H1 (cell line): ENCODE results near the gene NME4. TPM values are rescaled to one million over a fixed set of nuclear protein-coding genes. Genes with fewer than 3 reads are reported as not detected.

Experiments
- CTCF ChIA-PET: fragments of 300-600 bp; sonication (Branson Sonifier 250); formaldehyde crosslinking; loops from one replicate; lab custom pipeline; 2021; ENCODE audit not compliant: partially characterized antibody; lab: Charles Lee
- POLR2A ChIA-PET: fragments of 300-600 bp; sonication (Branson Sonifier 250); formaldehyde crosslinking; loops from one replicate; lab custom pipeline; 2021; ENCODE audit warnings: inconsistent platforms; ENCODE audit not compliant: partially characterized antibody; lab: Charles Lee
- DNase-seq, 2 experiments: peaks; one replicate each; pipeline versions ENCODE4 v3.0.0 to v3.0.0-alpha.2; 2010 to 2022; ENCODE audit warnings: low spot score in 2 of 2, low read depth in 1 of 2, mixed read lengths in 1 of 2
- FAIRE-seq: peaks from 2 replicates; lab custom pipeline; 2011; peaks lifted over from hg19 to GRCh38; lab: Jason Lieb, UNC
- H2AFZ ChIP-seq: 2 replicates; pipeline ENCODE4 v1.8.1; 2012; ENCODE audit warnings: low read length, inconsistent platforms
- H2AK5ac ChIP-seq: 2 replicates; pipeline ENCODE4 v1.6.1; 2013; ENCODE audit warnings: low read depth, low read length
- H2BK120ac ChIP-seq: replicated peaks from 2 replicates; pipeline ENCODE3; 2013; ENCODE audit warnings: low read depth, low read length, inconsistent platforms
- H2BK12ac ChIP-seq: 2 replicates; pipeline ENCODE4 v1.6.1; 2013; ENCODE audit warnings: low read depth, low read length
- H2BK15ac ChIP-seq: 2 replicates; pipeline ENCODE4 v1.6.1; 2013; ENCODE audit warnings: low read length
- H2BK20ac ChIP-seq: 2 replicates; pipeline ENCODE4 v1.6.1; 2013; ENCODE audit warnings: low read length
- H2BK5ac ChIP-seq: 2 replicates; pipeline ENCODE4 v1.6.1; 2013; ENCODE audit warnings: low read depth, low read length
- H3K14ac ChIP-seq: 2 replicates; pipeline ENCODE4 v1.6.1; 2013; ENCODE audit warnings: inconsistent platforms; ENCODE audit not compliant: insufficient read length
- H3K18ac ChIP-seq: 2 replicates; pipeline ENCODE4 v1.6.1; 2013; ENCODE audit warnings: low read length; ENCODE audit errors: extremely low read depth
- H3K23ac ChIP-seq: 2 replicates; pipeline ENCODE4 v1.6.1; 2013; ENCODE audit warnings: inconsistent platforms; ENCODE audit not compliant: insufficient read length
- H3K23me2 ChIP-seq: 2 replicates; pipeline ENCODE4 v1.6.1; 2013; ENCODE audit warnings: low read depth, low read length
- H3K27ac ChIP-seq: 2 replicates; pipeline ENCODE4 v1.6.1; 2011; ENCODE audit warnings: low read depth, low read length, inconsistent platforms
- H3K27me3 ChIP-seq, 4 experiments: replicated peaks in 1 of 4; 1 replicate in 1 of 4; 2 replicates in 3 of 4; pipeline versions ENCODE4 v1.6.1 to v1.8.1; 2011 to 2013; ENCODE audit warnings: low read length in 3 of 4, mild to moderate bottlenecking in 3 of 4, inconsistent platforms in 2 of 4, mixed read lengths in 2 of 4, moderate library complexity in 1 of 4; ENCODE audit not compliant: control insufficient read depth in 3 of 4, insufficient read depth in 3 of 4; ENCODE audit errors: extremely low read depth in 1 of 4
- H3K36me3 ChIP-seq, 4 experiments: 2 replicates each; pipeline versions ENCODE4 v1.6.1 to v1.8.1; 2011 to 2013; ENCODE audit warnings: mild to moderate bottlenecking in 4 of 4, low read length in 3 of 4, moderate library complexity in 2 of 4, control low read depth in 1 of 4, inconsistent platforms in 1 of 4; ENCODE audit not compliant: insufficient read depth in 4 of 4, control insufficient read depth in 2 of 4
- H3K4ac ChIP-seq: replicated peaks from 2 replicates; pipeline ENCODE3; 2013; ENCODE audit warnings: low read length, low read depth, mixed read lengths, inconsistent platforms; ENCODE audit not compliant: insufficient read length
- H3K4me1 ChIP-seq, 4 experiments: replicated peaks in 1 of 4; 1 replicate in 1 of 4; 2 replicates in 3 of 4; pipeline versions ENCODE4 v1.6.1 to v1.8.1; 2011 to 2013; ENCODE audit warnings: low read length in 3 of 4, inconsistent platforms in 2 of 4, mixed read lengths in 1 of 4; ENCODE audit not compliant: insufficient read depth in 4 of 4, control insufficient read depth in 3 of 4
- H3K4me2 ChIP-seq, 2 experiments: 2 replicates each; pipeline versions ENCODE4 v1.6.1 to v1.8.1; 2011 to 2013; ENCODE audit warnings: low read depth in 2 of 2, low read length in 2 of 2, control low read depth in 1 of 2, inconsistent platforms in 1 of 2, mild to moderate bottlenecking in 1 of 2; ENCODE audit not compliant: insufficient read depth in 1 of 2
- H3K4me3 ChIP-seq, 4 experiments: fragments of 200-600, 300-600 bp in 1 of 4; sonication (generic), shearing (Covaris generic), sonication (Bioruptor Twin) in 1 of 4; 2 replicates each; pipeline versions ENCODE4 v1.5.1 to v1.8.1; 2011 to 2016; ENCODE audit warnings: low read length in 4 of 4, low read depth in 3 of 4, control low read depth in 2 of 4, inconsistent platforms in 2 of 4, mild to moderate bottlenecking in 2 of 4, mixed read lengths in 1 of 4, moderate library complexity in 1 of 4; ENCODE audit not compliant: insufficient read depth in 2 of 4; ENCODE audit errors: extremely low read depth in 1 of 4
- H3K56ac ChIP-seq: replicated peaks from 2 replicates; pipeline ENCODE3; 2013; ENCODE audit warnings: low read depth, mild to moderate bottlenecking, mixed read lengths, low read length, inconsistent platforms; ENCODE audit not compliant: insufficient read length
- H3K79me1 ChIP-seq: 2 replicates; pipeline ENCODE4 v1.6.1; 2013; ENCODE audit warnings: low read depth, low read length, control low read depth
- H3K79me2 ChIP-seq, 2 experiments: 2 replicates each; pipeline versions ENCODE4 v1.6.1 to v1.8.1; 2012 to 2013; ENCODE audit warnings: low read length in 2 of 2, mild to moderate bottlenecking in 2 of 2, inconsistent platforms in 1 of 2; ENCODE audit not compliant: insufficient read depth in 2 of 2, control insufficient read depth in 1 of 2
- H3K9ac ChIP-seq, 4 experiments: replicated peaks in 1 of 4; 1 replicate in 1 of 4; 2 replicates in 3 of 4; pipeline versions ENCODE4 v1.6.1 to v1.8.1; 2011 to 2013; ENCODE audit warnings: low read depth in 3 of 4, low read length in 3 of 4, control low read depth in 2 of 4, mild to moderate bottlenecking in 2 of 4, moderate library complexity in 2 of 4, inconsistent platforms in 1 of 4; ENCODE audit errors: extremely low read depth in 1 of 4
- H3K9me3 ChIP-seq, 2 experiments: 2 replicates each; pipeline versions ENCODE4 v1.6.1 to v1.8.1; 2012 to 2013; ENCODE audit warnings: mild to moderate bottlenecking in 2 of 2, moderate library complexity in 2 of 2, control low read depth in 1 of 2, inconsistent platforms in 1 of 2, low read depth in 1 of 2, low read length in 1 of 2, mixed read lengths in 1 of 2; ENCODE audit not compliant: insufficient read depth in 2 of 2
- H4K20me1 ChIP-seq, 2 experiments: replicated peaks in 1 of 2; 2 replicates each; pipeline versions ENCODE3 to v1.8.1; 2011 to 2013; ENCODE audit warnings: inconsistent platforms in 2 of 2, low read length in 2 of 2, mild to moderate bottlenecking in 1 of 2; ENCODE audit not compliant: insufficient read depth in 2 of 2, control insufficient read depth in 1 of 2
- H4K5ac ChIP-seq: 2 replicates; pipeline ENCODE4 v1.6.1; 2013; ENCODE audit warnings: low read length, low read depth, mixed read lengths, inconsistent platforms; ENCODE audit not compliant: insufficient read length
- H4K8ac ChIP-seq: 2 replicates; pipeline ENCODE4 v1.8.0; 2013; ENCODE audit warnings: mild to moderate bottlenecking, moderate library complexity, low read length, inconsistent platforms; ENCODE audit not compliant: insufficient read depth; ENCODE audit errors: extremely low read depth
- H4K91ac ChIP-seq: replicated peaks from 2 replicates; pipeline ENCODE3; 2013; ENCODE audit warnings: low read length, mixed read lengths, inconsistent platforms; ENCODE audit not compliant: insufficient read length
- BCL11A ChIP-seq, 2 experiments: IDR thresholded peaks; one replicate each; pipeline ENCODE4 v1.6.1; 2011; ENCODE audit warnings: low read depth in 2 of 2, low read length in 2 of 2, mild to moderate bottlenecking in 2 of 2
- CHD2 ChIP-seq: IDR thresholded peaks from 2 replicates; pipeline ENCODE4 v1.6.1; 2012; ENCODE audit warnings: low read length, improper control_type of control experiment
- CTBP2 ChIP-seq: IDR thresholded peaks from 2 replicates; pipeline ENCODE4 v1.7.0; 2011; ENCODE audit warnings: borderline replicate concordance, mild to moderate bottlenecking, moderate library complexity, mixed read lengths, low read length; ENCODE audit not compliant: insufficient read depth, insufficient read length
- JUND ChIP-seq: IDR thresholded peaks from 2 replicates; pipeline ENCODE4 v1.6.1; 2011; ENCODE audit warnings: mild to moderate bottlenecking, improper control_type of control experiment, low read length
- KDM1A ChIP-seq: fragments of 200-600, 300-600 bp; sonication (generic); IDR thresholded peaks from 2 replicates; pipeline ENCODE4 v1.7.1; 2016; ENCODE audit warnings: mild to moderate bottlenecking, low read length, borderline replicate concordance
- KDM4A ChIP-seq: IDR thresholded peaks from one replicate; pipeline ENCODE4 v1.7.1; 2012; ENCODE audit warnings: low read depth, mild to moderate bottlenecking, moderate library complexity, low read length, inconsistent platforms; ENCODE audit not compliant: severe bottlenecking
- PHF8 ChIP-seq: fragments of 200-600 bp; sonication (generic); conservative IDR thresholded peaks from 2 replicates; pipeline ENCODE4 v1.7.1; 2012; ENCODE audit warnings: low read depth, mild to moderate bottlenecking, inconsistent platforms, low read length, moderate library complexity
- RFX5 ChIP-seq: IDR thresholded peaks from 2 replicates; pipeline ENCODE4 v1.6.1; 2011; ENCODE audit warnings: low read depth, low read length, improper control_type of control experiment, borderline replicate concordance
- SIX5 ChIP-seq: IDR thresholded peaks from 2 replicates; pipeline ENCODE4 v1.6.1; 2011; ENCODE audit warnings: mild to moderate bottlenecking, low read depth, low read length
- TCF12 ChIP-seq: IDR thresholded peaks from 2 replicates; pipeline ENCODE4 v1.6.1; 2011; ENCODE audit warnings: low read depth, mild to moderate bottlenecking, low read length
- WGBS, 2 experiments: shearing (Covaris generic) in 1 of 2; methylation state at CpG; one replicate each; pipeline versions ENCODE4 v1.1.6 to v1.1.7; 2013 to 2015; ENCODE audit warnings: low lambda C conversion rate in 2 of 2, mixed read lengths in 2 of 2, inconsistent platforms in 1 of 2, low coverage in 1 of 2, missing lambda C conversion rate in 1 of 2; ENCODE audit not compliant: insufficient replicate concordance in 2 of 2, insufficient coverage in 1 of 2, insufficient read length in 1 of 2; ENCODE audit errors: extremely low coverage in 1 of 2, missing lambda C conversion rate in 1 of 2; 5-methylcytosine and 5-hydroxymethylcytosine counted together
- polyA plus RNA-seq, 7 experiments: library from polyadenylated mRNA; depleted of rRNA in 3 of 7; stranded (reverse) in 5 of 7; unstranded in 2 of 7; fragments of >200 nt in 5 of 7; fragments of 200-250 nt in 2 of 7; gene quantifications; 1 replicate in 5 of 7; 2 replicates in 1 of 7; 4 replicates in 1 of 7; pipeline versions ENCODE4 v1.2.1 to v1.2.3, GENCODE V29; 2011 to 2013; ENCODE audit warnings: missing spikeins in 2 of 7, mixed read lengths in 2 of 7
- total RNA-seq: library from RNA; stranded (reverse); fragmentation: NEBNext Ultra II Directional; extraction: Animal tissue kit (Norgen Biotek cat#: 25700); gene quantifications from 2 replicates; pipeline ENCODE4 v1.2.1, GENCODE V29; 2021

The NME4 gene
- total and polyA plus RNA-seq, 2 of the 8 experiments (the other 6 are each of a cell fraction or from before 2014, with no cell fraction given): 408 to 863 TPM

- H3K4me3 ChIP-seq: no peak overlapping the region
- no peak overlapping the region for H2AK5ac ChIP-seq
- H4K91ac ChIP-seq: no peak overlapping the region
- FAIRE-seq: no peak
- 93% methylated on average over 6 of the region's 6 CpGs; no CpG with 5 or more reads in 1 of the 2 experiments for WGBS, 2 experiments
- no peak overlapping the region for H3K23ac ChIP-seq
- no peak overlapping the region for H2AFZ ChIP-seq
- H2BK20ac ChIP-seq: no peak overlapping the region
- no peak overlapping the region for H4K5ac ChIP-seq
- no peak overlapping the region for H3K14ac ChIP-seq
- no peaks in the 10 kb centered on the region for H3K4me1 ChIP-seq
- no peaks in the 10 kb centered on the region for H3K9me3 ChIP-seq
- no peak for DNase-seq
- no peak overlapping the region for H3K18ac ChIP-seq
- no peak overlapping the region for H2BK120ac ChIP-seq
- H4K8ac ChIP-seq: no peak overlapping the region
- H2BK15ac ChIP-seq: no peak overlapping the region
- H2BK12ac ChIP-seq: no peak overlapping the region
- peaks cover 0 to 9% of the 10 kb centered on the region in 2 experiments for H4K20me1 ChIP-seq
- no peak for TF ChIP-seq KDM1A
- TF ChIP-seq RFX5: no peak
- TF ChIP-seq SIX5: no peak
- no peak for TF ChIP-seq JUND
- no peak for TF ChIP-seq CHD2
- no peak for TF ChIP-seq TCF12
- TF ChIP-seq PHF8: no peak
- TF ChIP-seq KDM4A: no peak
- no peak for TF ChIP-seq BCL11A (IDR thresholded peaks at IDR 0.05; ENCODE audit: low read depth in 2 of 2, low read length in 2 of 2)
- TF ChIP-seq CTBP2: no peak
- H3K27me3 ChIP-seq: no peaks in the 10 kb centered on the region
- no peak overlapping the region for H2BK5ac ChIP-seq
- H3K36me3 ChIP-seq: no peaks in the 10 kb centered on the region
- peaks cover 0 to 17% of the 10 kb centered on the region in 2 experiments; a peak in 2 of 4 replicates for H3K79me2 ChIP-seq
- H3K4ac ChIP-seq: no peak overlapping the region
- no peaks in the 10 kb centered on the region for H3K23me2 ChIP-seq
- H3K9ac ChIP-seq: no peak overlapping the region
- no peaks in the 10 kb centered on the region; the same call in none of the 2 replicates for H3K79me1 ChIP-seq
- ChIA-PET POLR2A (no interaction called here), CTCF (interaction anchor here (0.6 to 1.8 kb wide), 4 partner anchors 13 to 60 kb away, joined by 3 to 6 read pairs (median 3); no protein-coding TSS in a partner anchor)
- H3K27ac ChIP-seq: no peak overlapping the region
- no peak overlapping the region for H3K56ac ChIP-seq
- no peak overlapping the region for H3K4me2 ChIP-seq
Measured at GRCh38 chr16:440627-441026, 43.6 kb downstream of the NME4 start.
